Body of pancreas (tissue), 4 donors: ENCODE results near the gene TEP1. TPM values are rescaled to one million over a fixed set of nuclear protein-coding genes. Genes with fewer than 3 reads are reported as not detected.

Source experiments
- ATAC-seq: fragments of 150-250 bp; one replicate; pipeline ENCODE4 v1.9.1; 2016
- DNase-seq, 4 donors: peaks; one replicate each; pipeline ENCODE4 v3.0.0-alpha.2; 2019
- H3K27ac ChIP-seq, 4 donors: fragments of 200-600 bp; sonication (generic); 1 replicate in 3 of 4; 2 replicates in 1 of 4; pipeline versions ENCODE4 v1.5.1 to v1.6.1; 2016 to 2019; ENCODE audit warnings: mild to moderate bottlenecking in 1 of 4, mixed read lengths in 1 of 4, moderate library complexity in 1 of 4
- H3K27me3 ChIP-seq, 2 donors: fragments of 200-600 bp; sonication (generic); one replicate each; pipeline ENCODE4 v1.6.0; 2016; ENCODE audit warnings: mild to moderate bottlenecking in 1 of 2
- H3K36me3 ChIP-seq, 2 donors: fragments of 200-600 bp; sonication (generic); replicated peaks in 1 of 2; 2 replicates each; pipeline ENCODE4 v1.5.1; 2016; ENCODE audit warnings: low read depth in 2 of 2; ENCODE audit not compliant: insufficient read depth in 1 of 2
- H3K4me1 ChIP-seq: fragments of 200-600 bp; sonication (generic); one replicate; pipeline ENCODE4 v1.6.0; 2016
- H3K4me3 ChIP-seq, 2 donors: fragments of 200-600 bp; sonication (generic); 1 replicate in 1 of 2; 2 replicates in 1 of 2; pipeline ENCODE4 v1.5.1; 2016 to 2019
- H3K9me3 ChIP-seq, 3 donors: fragments of 200-600 bp; sonication (generic); 1 replicate in 2 of 3; 2 replicates in 1 of 3; pipeline ENCODE4 v1.5.1; 2016
- POLR2A ChIP-seq, 3 donors: fragments of 450-650 bp; IDR thresholded peaks; one replicate each; pipeline ENCODE4 v1.6.1; 2016; ENCODE audit warnings: antibody characterized with exemption in 3 of 3, mild to moderate bottlenecking in 2 of 3
- WGBS, 2 donors: methylation state at CpG; one replicate each; pipeline ENCODE4 v1.1.5; 2017; 5-methylcytosine and 5-hydroxymethylcytosine counted together
- intact Hi-C: fragments of 100-400 bp; cut with DNase I; formaldehyde crosslinking; loops from one replicate; pipeline ENCODE4 v1.15.1; 2023
- total RNA-seq, 2 donors: library from RNA; depleted of rRNA; stranded (reverse); fragments of >200 nt; gene quantifications; one replicate each; pipeline ENCODE4 v1.1.0, GENCODE V29; 2016
- TF ChIP-seq, protein P1 (sequence below), 7 experiments: fragments of 450-650 bp in 4 of 7; fragments of 200-600 bp in 3 of 7; sonication (generic) in 3 of 7; IDR thresholded peaks; one replicate each; pipeline ENCODE4 v1.5.1; 2016 to 2019; ENCODE audit warnings: antibody characterized with exemption in 7 of 7

Gene TEP1
- total RNA-seq, 2 donors from 2014 or later: 32.3 to 35.3 TPM

DNA sequence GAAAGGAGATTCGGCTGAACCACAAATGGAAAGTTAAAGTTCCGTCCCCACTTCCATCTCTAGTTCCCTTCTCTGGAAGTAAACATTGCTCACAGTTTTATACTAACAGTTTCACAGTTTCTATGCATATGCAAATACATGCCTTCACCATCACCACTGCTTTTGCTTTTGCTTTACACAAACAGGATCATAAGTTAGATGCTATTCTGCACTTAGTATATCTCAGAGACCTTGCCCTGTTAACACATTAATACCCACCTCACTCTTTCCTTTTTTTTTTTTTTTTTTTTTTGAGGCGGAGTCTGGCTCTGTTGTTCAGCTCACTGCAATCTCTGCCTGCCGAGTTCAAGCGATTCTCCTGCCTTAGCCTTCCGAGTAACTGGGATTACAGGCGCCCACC is 890 bp downstream of the TEP1 start:
- 3 to 4% methylated on average over 7 of the region's 7 CpGs for WGBS, 2 donors

DNA sequence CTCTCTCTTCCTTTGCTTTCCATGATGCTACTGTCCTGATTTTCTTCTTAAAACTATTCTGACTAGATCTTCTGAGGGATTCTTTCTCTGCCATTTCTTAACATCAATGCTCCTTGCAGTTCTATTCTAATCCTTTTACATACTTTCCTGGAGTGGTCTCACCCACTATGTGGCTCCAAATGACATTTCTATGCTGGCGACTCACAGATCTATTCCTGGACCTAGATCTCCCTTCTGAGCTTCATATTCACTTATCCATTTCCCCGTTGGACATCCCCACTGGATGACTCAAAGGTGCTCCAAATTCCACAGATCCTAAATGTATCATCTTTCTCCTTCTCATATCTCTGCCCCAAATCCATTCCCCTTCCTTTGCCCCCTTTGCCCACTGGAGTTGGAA is 4.1 kb downstream of the TEP1 start:
- Histone ChIP-seq H3K36me3 (peaks cover 0 to 22% of the 10 kb centered on the region in 2 donors), H3K9me3 (no peaks in the 10 kb centered on the region), H3K4me3 (no peak overlapping the region), H3K27ac (no peak overlapping the region), H3K27me3 (no peaks in the 10 kb centered on the region), H3K4me1 (peaks cover 16% of the 10 kb centered on the region)
- intact Hi-C loops: no loop called here
- no peak for DNase-seq
- 82 to 89% methylated on average over 2 of the region's 2 CpGs for WGBS, 2 donors
- no peak for ATAC-seq
- TF ChIP-seq, protein P1, sequence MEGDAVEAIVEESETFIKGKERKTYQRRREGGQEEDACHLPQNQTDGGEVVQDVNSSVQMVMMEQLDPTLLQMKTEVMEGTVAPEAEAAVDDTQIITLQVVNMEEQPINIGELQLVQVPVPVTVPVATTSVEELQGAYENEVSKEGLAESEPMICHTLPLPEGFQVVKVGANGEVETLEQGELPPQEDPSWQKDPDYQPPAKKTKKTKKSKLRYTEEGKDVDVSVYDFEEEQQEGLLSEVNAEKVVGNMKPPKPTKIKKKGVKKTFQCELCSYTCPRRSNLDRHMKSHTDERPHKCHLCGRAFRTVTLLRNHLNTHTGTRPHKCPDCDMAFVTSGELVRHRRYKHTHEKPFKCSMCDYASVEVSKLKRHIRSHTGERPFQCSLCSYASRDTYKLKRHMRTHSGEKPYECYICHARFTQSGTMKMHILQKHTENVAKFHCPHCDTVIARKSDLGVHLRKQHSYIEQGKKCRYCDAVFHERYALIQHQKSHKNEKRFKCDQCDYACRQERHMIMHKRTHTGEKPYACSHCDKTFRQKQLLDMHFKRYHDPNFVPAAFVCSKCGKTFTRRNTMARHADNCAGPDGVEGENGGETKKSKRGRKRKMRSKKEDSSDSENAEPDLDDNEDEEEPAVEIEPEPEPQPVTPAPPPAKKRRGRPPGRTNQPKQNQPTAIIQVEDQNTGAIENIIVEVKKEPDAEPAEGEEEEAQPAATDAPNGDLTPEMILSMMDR (IDR thresholded peaks at IDR 0.05): no peak
- TF ChIP-seq POLR2A (IDR thresholded peaks at IDR 0.05): no peak

More for the DNA sequence above, 890 bp downstream of the TEP1 start:
- TF ChIP-seq POLR2A (IDR thresholded peaks at IDR 0.05): no peak
- TF ChIP-seq, protein P1 (IDR thresholded peaks at IDR 0.05): no peak
- Histone ChIP-seq H3K4me1 (peaks cover 26% of the 10 kb centered on the region), H3K27me3 (no peaks in the 10 kb centered on the region), H3K4me3 (peak overlapping the region in 1 of 2 donors; percentile 87), H3K27ac (peak overlapping the region in 2 of 4 donors; percentile 95 to 96), H3K9me3 (no peaks in the 10 kb centered on the region), H3K36me3 (peaks cover 0 to 9% of the 10 kb centered on the region in 2 donors)
- intact Hi-C loops: no loop called here
- no peak for DNase-seq
- ATAC-seq: no peak

DNA sequence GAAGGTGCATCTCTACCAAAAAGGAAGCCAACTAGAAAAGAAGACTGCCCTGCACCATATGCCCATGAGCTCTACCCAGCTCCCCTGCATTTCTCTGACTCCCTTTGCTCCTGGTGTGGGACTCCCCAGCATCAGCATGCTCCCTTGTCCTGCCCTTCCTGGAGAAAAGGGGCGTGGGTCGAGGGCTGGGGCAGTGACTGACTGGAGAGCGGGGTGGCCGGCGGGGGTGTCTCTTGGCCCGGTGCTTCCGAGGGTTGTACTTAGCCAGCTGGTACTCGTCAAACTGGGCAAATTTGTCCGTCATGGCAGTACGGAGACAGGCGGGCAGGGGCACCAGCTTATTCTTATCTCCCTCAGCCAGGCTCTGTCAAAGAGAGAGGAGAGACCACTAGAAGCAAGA is 9.8 kb downstream of the TEP1 start:
- whole genome bisulfite sequencing, 2 donors: 94 to 95% methylated on average over 6 to 11 of the region's 11 CpGs
- Histone ChIP-seq H3K9me3 (no peaks in the 10 kb centered on the region), H3K4me3 (no peak overlapping the region), H3K36me3 (peaks cover 0 to 26% of the 10 kb centered on the region in 2 donors), H3K27me3 (no peaks in the 10 kb centered on the region), H3K27ac (no peak overlapping the region), H3K4me1 (no peaks in the 10 kb centered on the region)
- no peak for TF ChIP-seq POLR2A (IDR thresholded peaks at IDR 0.05)
- TF ChIP-seq, protein P1 (IDR thresholded peaks at IDR 0.05): no peak
- ATAC-seq (no peak), DNase-seq (no peak)
- intact Hi-C loops: no loop called here

DNA sequence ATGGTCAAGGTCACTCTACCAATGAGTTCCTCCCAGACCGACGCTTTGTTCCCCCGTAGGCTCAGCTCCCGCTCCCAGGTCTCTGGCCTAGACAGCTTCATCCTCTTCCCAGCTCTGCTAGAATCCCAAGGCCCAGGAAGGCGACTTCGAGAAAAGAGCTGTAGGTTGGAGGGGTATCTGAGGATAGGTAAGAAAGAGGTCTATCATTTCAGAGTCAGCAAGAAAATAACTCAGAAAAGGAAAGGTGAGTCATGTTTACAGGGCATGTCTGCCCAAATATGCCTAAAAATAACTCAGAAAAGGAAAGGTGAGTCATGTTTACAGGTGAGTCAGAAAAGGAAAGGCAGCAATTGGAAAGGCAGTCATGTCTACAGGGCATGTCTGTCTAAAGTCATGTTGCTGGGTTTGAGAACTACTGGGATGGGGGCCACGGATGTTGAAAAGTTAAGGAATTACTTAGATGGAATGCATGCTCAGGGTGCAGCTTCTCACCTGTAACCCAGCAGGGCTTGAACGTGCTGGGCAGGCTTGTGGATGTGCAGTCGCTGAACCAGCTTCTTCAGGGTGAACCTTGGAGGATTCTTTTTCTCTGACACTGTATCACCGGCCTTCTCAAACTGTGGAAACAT is 12.2 kb downstream of the TEP1 start:
- WGBS, 2 donors: 81 to 85% methylated on average over 10 of the region's 10 CpGs
- peak; percentile 62 for ATAC-seq
- Histone ChIP-seq H3K4me1 (no peaks in the 10 kb centered on the region), H3K4me3 (no peak overlapping the region), H3K36me3 (peaks cover 0 to 14% of the 10 kb centered on the region in 2 donors), H3K27me3 (no peaks in the 10 kb centered on the region), H3K27ac (peak overlapping the region in 2 of 4 donors; percentile 31 to 45), H3K9me3 (no peaks in the 10 kb centered on the region)
- intact Hi-C loops: no loop called here
- DNase-seq: no peak
- TF ChIP-seq, protein P1 (IDR thresholded peaks at IDR 0.05): no peak
- no peak for TF ChIP-seq POLR2A (IDR thresholded peaks at IDR 0.05)

- H3K27ac ChIP-seq: peak overlapping the region in 2 of 4 donors; percentile 31 to 45
- no peaks in the 10 kb centered on the region for H3K4me1 ChIP-seq
- no peak for DNase-seq
- H3K4me3 ChIP-seq: no peak overlapping the region
- no peaks in the 10 kb centered on the region for H3K27me3 ChIP-seq
- no peak for TF ChIP-seq POLR2A (IDR thresholded peaks at IDR 0.05)
- TF ChIP-seq, protein P1 (IDR thresholded peaks at IDR 0.05): no peak
- 92 to 93% methylated on average over 1 of the region's 1 CpG for WGBS, 2 donors
- intact Hi-C loops: no loop called here
- H3K36me3 ChIP-seq: peaks cover 1 to 16% of the 10 kb centered on the region in 2 donors
- no peak for ATAC-seq
- H3K9me3 ChIP-seq: no peaks in the 10 kb centered on the region
Measured at GRCh38 chr14:20400589-20400964, 12.7 kb downstream of the TEP1 start.
